ENCODE measurements around the gene CELA2B. TPM values are rescaled to one million over a fixed set of nuclear protein-coding genes. Genes with fewer than 3 reads are reported as not detected.

The CELA2B gene
- total and polyA plus RNA-seq, 8 donors: 0.63 to 1.7 (median 0.98) TPM; not detected in 1

- intact Hi-C loops (cut with DNase I): no loop called here
- DNase-seq: no peak
- Histone ChIP-seq H3K27me3 (no peaks in the 10 kb centered on the region), H3K9me3 (no peaks in the 10 kb centered on the region), H3K4me1 (no peaks in the 10 kb centered on the region), H3K4me3 (no peak overlapping the region), H3K36me3 (peaks cover 0 to 54% of the 10 kb centered on the region in 2 donors), H3K27ac (no peak overlapping the region)
- no peak for TF ChIP-seq CTCF (IDR thresholded peaks at IDR 0.05)
- ATAC-seq: no peak
These were observed 28.5 kb downstream of the CELA2B start for GRCh38 chr1:15504436-15504835.

GRCh38 chr1:15506831-15507230 lies 30.9 kb downstream of the CELA2B start:
- TF ChIP-seq CTCF (IDR thresholded peaks at IDR 0.05): no peak
- no peaks in the 10 kb centered on the region for H3K4me1 ChIP-seq
- H3K36me3 ChIP-seq: peaks cover 0 to 54% of the 10 kb centered on the region in 2 donors
- no peaks in the 10 kb centered on the region for H3K9me3 ChIP-seq
- no peak overlapping the region for H3K4me3 ChIP-seq
- H3K27me3 ChIP-seq: no peaks in the 10 kb centered on the region
- H3K27ac ChIP-seq: no peak overlapping the region
- intact Hi-C loops (cut with DNase I): no loop called here
- no peak for ATAC-seq
- no peak for DNase-seq

- no peak for DNase-seq
- intact Hi-C loops (cut with DNase I): no loop called here
- ATAC-seq: no peak
- H3K4me1 ChIP-seq: no peaks in the 10 kb centered on the region
- H3K27me3 ChIP-seq: no peaks in the 10 kb centered on the region
- no peak overlapping the region for H3K4me3 ChIP-seq
- no peaks in the 10 kb centered on the region for H3K9me3 ChIP-seq
- no peak overlapping the region for H3K27ac ChIP-seq
- H3K36me3 ChIP-seq: peaks cover 0 to 54% of the 10 kb centered on the region in 2 donors
- no peak for TF ChIP-seq CTCF (IDR thresholded peaks at IDR 0.05)
These were observed 31.4 kb downstream of the CELA2B start for GRCh38 chr1:15507278-15507677.

GRCh38 chr1:15508700-15509487 lies 33.0 kb downstream of the CELA2B start:
- intact Hi-C loops (cut with DNase I): no loop called here
- TF ChIP-seq CTCF (IDR thresholded peaks at IDR 0.05): no peak
- Histone ChIP-seq H3K27ac (no peak overlapping the region), H3K4me1 (no peaks in the 10 kb centered on the region), H3K9me3 (no peaks in the 10 kb centered on the region), H3K36me3 (peaks cover 0 to 48% of the 10 kb centered on the region in 2 donors), H3K4me3 (no peak overlapping the region), H3K27me3 (no peaks in the 10 kb centered on the region)
- no peak for ATAC-seq
- DNase-seq: no peak

GRCh38 chr1:15509586-15509985 lies 33.7 kb downstream of the CELA2B start:
- DNase-seq: no peak
- H3K4me1 ChIP-seq: peaks cover 0 to under 1% of the 10 kb centered on the region in 2 donors
- intact Hi-C loops (cut with DNase I): no loop called here
- no peaks in the 10 kb centered on the region for H3K9me3 ChIP-seq
- H3K27me3 ChIP-seq: no peaks in the 10 kb centered on the region
- no peak for ATAC-seq
- no peak for TF ChIP-seq CTCF (IDR thresholded peaks at IDR 0.05)
- no peak overlapping the region for H3K4me3 ChIP-seq
- H3K27ac ChIP-seq: no peak overlapping the region
- H3K36me3 ChIP-seq: peaks cover 0 to 42% of the 10 kb centered on the region in 2 donors
